NCI-H1092 treated with DMSO at 0.1 percent for 48 hours (cell line): ENCODE data around the gene XRCC3.

ENCODE experiments used
- DNase-seq: peaks from one replicate; lab custom pipeline; 2025; lab: John Stamatoyannopoulos, UW

Gene XRCC3

DNA sequence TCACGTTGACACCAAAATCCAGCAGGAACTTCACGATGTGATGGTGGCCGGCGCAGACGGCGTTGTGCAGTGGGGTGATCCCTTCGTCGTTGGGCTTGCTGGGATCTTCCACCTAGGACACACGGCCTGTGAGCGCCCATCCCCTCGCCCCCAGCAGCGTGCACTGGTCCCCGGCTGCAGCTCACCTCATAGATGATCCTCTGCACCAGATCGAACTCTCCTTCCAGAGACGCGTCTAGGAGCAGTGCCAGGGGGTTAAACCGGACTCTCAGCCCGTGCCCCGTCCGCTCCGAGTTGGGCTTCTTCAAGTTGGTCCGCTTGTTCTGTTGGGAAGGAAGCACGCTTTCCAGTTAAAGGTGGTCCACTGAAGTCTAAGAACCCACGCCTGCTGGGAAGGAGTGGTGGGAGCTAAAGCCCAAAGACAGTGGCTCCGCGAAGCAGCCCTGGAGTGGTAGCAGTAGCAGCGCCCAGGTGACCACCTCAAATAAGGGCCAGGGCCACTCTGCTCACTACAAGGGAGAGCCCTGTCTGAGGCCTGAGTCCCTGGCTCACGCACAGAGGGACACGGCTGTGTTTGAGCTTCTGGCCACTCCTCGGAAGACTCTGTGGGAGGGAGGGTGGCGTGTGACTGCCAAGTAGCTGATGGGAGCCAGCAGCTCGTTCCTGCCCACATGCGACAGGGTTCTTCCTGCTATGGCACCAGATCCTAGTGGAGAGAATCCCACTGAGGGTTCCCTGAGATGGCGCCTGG lies 23.6 kb upstream of the XRCC3 start:
- DNase-seq = no peak

- no peak for DNase-seq
Observed at GRCh38 chr14:103738166-103738565, 22.9 kb upstream of the XRCC3 start.

GRCh38 chr14:103737432-103738045 lies 22.3 kb upstream of the XRCC3 start:
- DNase-seq = no peak

GRCh38 chr14:103736546-103737431 lies 21.5 kb upstream of the XRCC3 start:
- DNase-seq = no peak

- no peak for DNase-seq
Observed at GRCh38 chr14:103735815-103736545, 20.7 kb upstream of the XRCC3 start.

DNA sequence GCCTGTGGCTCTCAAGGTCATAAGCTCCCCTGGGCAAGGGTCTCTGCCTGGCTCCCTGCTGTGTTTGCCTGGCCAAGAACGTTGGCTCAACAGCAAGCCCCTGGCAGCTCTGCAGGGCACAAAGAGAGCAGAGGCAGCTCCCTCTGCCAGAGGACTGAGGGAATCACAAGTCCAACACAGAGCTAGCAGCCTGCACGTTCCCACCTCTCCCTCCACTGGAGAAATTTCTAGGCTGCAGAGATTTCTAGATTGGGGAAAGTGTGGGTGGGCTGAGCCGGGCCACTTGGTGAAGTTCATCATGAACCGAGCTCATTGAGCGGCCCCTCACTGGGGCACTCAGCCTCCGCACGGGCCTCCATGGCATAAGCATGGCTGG lies 20.2 kb upstream of the XRCC3 start:
- DNase-seq = no peak

GRCh38 chr14:103735022-103735421 lies 19.8 kb upstream of the XRCC3 start:
- no peak for DNase-seq

- no peak for DNase-seq
Observed at GRCh38 chr14:103734081-103734888, 19.0 kb upstream of the XRCC3 start.

GRCh38 chr14:103733651-103734050 lies 18.4 kb upstream of the XRCC3 start:
- DNase-seq = no peak

GRCh38 chr14:103732868-103733620 lies 17.8 kb upstream of the XRCC3 start:
- no peak for DNase-seq

DNA sequence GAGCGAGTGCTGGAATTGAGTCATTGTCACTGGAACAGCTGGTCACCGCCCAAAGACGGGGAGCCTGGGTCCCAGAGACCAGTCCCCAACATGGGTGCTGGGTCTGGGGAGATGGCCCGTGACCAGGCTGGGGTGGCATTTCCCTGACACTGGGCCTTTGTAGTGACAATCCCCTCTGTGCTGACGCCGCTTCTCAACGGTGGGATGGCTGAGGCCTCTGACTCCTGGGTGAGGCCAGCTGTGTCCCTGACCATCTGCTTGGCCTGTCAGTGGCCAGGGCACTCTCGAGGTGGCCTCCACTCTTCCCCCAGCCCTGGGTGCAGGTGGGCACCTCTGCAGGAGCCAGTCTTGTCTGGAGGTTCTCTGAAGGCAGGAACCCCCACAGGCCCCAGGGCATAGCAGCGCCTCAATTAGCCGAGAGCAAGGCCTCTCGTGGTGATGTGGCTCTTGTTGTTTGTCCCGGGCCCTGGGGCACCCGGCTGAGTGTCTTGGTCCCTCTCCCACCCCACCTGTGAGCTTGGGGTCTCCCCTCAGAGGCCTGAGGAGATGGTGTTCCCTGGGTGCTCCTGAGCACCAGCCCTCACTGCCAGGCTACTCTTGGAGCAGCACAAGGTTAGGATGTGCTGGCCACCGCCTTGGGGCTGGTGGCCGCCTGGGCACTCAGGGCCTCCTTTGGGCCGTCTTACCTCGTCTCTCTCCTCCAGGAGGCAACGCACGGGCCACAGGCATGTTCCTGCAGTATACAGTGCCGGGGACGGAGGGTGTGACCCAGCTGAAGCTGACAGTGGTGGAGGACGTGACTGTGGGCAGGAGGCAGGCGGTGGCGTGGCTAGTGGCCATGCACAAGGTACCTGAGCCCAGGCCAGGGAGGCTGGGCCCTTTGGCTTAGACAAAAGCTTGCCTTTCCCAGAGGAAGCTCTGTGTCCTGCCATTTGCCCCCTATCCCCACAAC lies 16.9 kb upstream of the XRCC3 start:
- no peak for DNase-seq

DNA sequence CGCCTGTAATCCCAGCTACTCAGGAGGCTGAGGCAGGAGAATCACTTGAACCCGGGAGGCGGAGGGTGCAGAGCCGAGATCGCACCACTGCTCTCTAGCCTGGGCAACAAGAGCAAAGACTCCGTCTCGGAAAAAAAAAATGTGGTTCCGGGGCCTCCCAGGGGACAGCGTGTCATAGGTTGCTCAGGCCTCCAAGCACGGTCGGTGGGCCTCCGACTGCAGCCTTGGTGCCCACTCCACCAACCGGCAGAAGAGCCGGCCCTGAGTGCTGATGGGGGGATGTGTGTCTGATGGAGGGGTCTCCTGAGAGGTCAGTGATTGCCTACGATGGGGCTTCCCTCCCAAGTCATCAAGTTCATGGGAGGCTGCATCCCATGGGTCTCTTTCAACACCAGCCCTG lies 16.2 kb upstream of the XRCC3 start:
- DNase-seq = no peak

GRCh38 chr14:103730490-103731035 lies 15.3 kb upstream of the XRCC3 start:
- DNase-seq = no peak

DNA sequence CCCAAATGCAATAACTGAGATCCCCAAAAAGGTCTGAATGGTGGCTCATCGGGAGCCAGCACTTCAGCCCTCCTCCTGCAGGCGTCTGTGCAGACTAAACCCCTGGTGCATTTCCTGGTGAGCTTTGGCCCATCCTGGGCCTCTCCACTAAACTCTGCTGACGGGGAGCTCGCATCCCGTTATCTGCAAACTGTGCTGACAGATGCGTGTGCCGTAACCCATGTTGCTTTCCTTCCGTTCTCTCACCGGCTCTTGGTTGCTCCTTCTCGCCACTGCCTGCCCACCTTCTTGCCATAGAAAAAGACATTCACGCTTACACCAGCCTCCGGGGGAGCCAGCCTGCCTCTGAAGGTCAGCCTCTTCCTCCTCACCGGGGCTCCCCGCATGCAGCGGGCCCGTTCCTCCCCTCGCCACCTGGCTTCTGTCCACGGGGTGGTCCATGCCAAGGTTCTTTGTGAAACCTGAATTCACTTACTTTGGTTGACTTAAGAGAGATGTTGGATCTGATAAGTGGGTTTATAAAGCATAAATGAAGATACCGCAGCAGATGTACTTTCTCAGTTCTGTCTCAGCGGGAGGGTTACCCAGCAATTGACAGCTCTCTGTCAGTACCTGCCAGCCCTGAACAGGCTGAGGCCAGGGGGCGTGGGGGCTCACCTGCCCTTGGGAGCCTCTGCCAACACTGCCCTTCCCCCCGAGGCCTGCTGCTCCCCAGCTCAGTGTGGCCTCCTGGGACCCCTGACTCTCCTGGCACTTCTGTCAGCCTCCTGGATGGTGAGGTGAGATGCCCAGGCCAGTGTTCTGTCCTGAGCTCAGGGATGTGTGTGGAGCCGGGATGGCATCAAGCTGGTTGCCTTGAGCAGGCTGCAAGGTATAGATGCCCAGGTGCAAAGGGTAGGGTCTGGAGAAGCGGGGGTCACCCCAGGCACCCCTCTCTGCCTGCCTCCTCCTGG lies 14.5 kb upstream of the XRCC3 start:
- DNase-seq = no peak

DNA sequence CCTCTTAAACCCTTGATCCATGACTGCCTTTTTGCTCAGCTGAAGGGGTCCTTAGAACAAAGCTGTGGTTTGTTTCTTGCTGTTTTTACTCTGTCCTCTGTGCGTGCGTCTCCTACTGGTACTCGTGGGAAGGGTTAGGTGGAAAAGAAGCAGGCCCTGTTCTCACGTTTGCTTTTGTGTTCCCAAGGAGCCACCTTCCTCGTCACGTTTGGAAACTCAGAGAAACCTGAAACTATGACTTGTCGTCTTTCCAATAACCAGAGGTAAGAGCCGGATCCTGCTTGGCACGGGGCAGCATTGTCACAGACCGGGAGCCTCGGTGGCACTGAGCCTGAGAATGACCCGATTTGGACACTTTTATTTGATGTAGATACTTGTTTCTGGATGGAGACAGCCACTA lies 13.5 kb upstream of the XRCC3 start:
- DNase-seq = no peak

- no peak for DNase-seq
Observed at GRCh38 chr14:103728141-103728540, 12.9 kb upstream of the XRCC3 start.

DNA sequence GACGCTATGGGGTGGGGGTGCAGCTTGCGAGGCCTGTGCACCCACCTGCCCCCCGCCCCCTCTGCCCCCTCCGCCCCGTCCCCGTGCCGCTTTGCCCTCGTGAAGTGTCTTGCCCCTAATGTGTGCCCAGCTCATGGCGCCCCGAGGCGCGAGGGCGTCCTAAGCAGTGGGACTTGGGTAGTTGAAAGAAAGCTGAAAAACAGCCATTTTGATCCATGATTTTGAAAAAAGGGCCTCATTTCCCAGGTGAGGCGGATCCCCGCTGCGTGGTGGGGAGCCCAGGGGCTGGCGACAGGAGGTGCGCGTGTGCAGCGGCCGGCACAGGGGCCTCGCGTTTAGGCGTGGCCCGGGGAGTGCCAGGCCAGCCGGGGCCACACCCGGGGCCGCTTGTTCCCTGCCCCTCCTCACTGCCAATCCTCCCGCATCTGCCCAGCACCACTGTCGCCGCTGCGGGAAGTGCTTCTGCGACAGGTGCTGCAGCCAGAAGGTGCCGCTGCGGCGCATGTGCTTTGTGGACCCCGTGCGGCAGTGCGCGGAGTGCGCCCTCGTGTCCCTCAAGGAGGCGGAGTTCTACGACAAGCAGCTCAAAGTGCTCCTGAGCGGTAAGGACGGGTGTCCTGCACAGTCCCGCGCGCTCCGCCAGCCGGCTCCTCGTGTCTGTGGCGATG lies 12.2 kb upstream of the XRCC3 start:
- no peak for DNase-seq
